Measurements from ENCODE around the gene ROBO1.

DNA sequence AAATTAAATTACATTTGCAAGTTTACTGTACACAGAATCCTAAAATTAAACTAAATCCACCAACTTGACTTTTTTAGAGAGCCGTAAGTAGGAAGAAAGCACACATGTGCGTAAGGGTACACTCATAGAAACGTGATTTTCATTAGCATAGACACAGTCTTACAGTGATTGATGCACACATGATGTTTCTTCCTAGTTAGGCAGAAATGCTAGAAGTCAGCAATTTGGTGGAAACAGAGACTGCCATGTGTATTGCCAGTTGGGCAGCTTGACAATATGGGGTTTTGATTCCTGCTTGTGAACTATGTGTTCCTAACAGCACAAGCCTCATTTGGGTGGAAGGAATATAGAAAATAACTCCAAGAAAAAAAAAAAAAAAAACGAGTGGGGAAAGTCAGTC, 878.5 kb downstream of the ROBO1 start:
- TF ChIP-seq, protein P1, sequence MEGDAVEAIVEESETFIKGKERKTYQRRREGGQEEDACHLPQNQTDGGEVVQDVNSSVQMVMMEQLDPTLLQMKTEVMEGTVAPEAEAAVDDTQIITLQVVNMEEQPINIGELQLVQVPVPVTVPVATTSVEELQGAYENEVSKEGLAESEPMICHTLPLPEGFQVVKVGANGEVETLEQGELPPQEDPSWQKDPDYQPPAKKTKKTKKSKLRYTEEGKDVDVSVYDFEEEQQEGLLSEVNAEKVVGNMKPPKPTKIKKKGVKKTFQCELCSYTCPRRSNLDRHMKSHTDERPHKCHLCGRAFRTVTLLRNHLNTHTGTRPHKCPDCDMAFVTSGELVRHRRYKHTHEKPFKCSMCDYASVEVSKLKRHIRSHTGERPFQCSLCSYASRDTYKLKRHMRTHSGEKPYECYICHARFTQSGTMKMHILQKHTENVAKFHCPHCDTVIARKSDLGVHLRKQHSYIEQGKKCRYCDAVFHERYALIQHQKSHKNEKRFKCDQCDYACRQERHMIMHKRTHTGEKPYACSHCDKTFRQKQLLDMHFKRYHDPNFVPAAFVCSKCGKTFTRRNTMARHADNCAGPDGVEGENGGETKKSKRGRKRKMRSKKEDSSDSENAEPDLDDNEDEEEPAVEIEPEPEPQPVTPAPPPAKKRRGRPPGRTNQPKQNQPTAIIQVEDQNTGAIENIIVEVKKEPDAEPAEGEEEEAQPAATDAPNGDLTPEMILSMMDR (IDR thresholded peaks at IDR 0.05), result no peak
- no peak for TF ChIP-seq POLR2A (IDR thresholded peaks at IDR 0.05)

Measured in thyroid gland (tissue), 4 donors.